Adrenal gland (tissue), 12 donors: ENCODE results near the gene OGA. TPM values are rescaled to one million over a fixed set of nuclear protein-coding genes. Genes with fewer than 3 reads are reported as not detected.

Experiments used
- DNase-seq, 7 donors: peaks; one replicate each; pipeline ENCODE4 v3.0.0-alpha.2; 2019 to 2020
- H3K27ac ChIP-seq, 5 donors: fragments of 200-600 bp; sonication (generic) in 4 of 5; 1 replicate in 3 of 5; 2 replicates in 2 of 5; pipeline versions ENCODE4 v1.5.1 to v1.8.0; 2016 to 2020; ENCODE audit warnings: mild to moderate bottlenecking in 1 of 5
- H3K27me3 ChIP-seq: fragments of 200-600 bp; 2 replicates; pipeline ENCODE4 v1.8.0; 2021
- H3K36me3 ChIP-seq, 2 donors: fragments of 200-600 bp; replicated peaks in 1 of 2; 1 replicate in 1 of 2; 2 replicates in 1 of 2; pipeline versions ENCODE4 v1.5.1 to v1.8.0; 2018 to 2022
- H3K4me1 ChIP-seq, 2 donors: fragments of 200-600 bp; replicated peaks in 1 of 2; 1 replicate in 1 of 2; 2 replicates in 1 of 2; pipeline versions ENCODE4 v1.5.1 to v1.8.0; 2018 to 2021
- H3K4me3 ChIP-seq, 4 donors: fragments of 200-600 bp; sonication (generic) in 3 of 4; one replicate each; pipeline ENCODE4 v1.5.1; 2016 to 2018
- H3K9me3 ChIP-seq, 3 donors: fragments of 200-600 bp; sonication (generic) in 1 of 3; replicated peaks in 1 of 3; 1 replicate in 2 of 3; 2 replicates in 1 of 3; pipeline versions ENCODE4 v1.5.1 to v1.8.0; 2016 to 2021
- CTCF ChIP-seq, 6 experiments: fragments of 450-650 bp in 4 of 6; fragments of 200-600 bp in 2 of 6; sonication (generic) in 1 of 6; IDR thresholded peaks; 1 replicate in 5 of 6; 2 replicates in 1 of 6; pipeline versions ENCODE4 v1.5.1 to v1.8.0; 2016 to 2021; ENCODE audit warnings: antibody characterized with exemption in 6 of 6, mild to moderate bottlenecking in 2 of 6, moderate library complexity in 1 of 6
- POLR2A ChIP-seq, 2 donors: fragments of 450-650 bp; IDR thresholded peaks; one replicate each; pipeline ENCODE4 v1.6.1; 2017; ENCODE audit warnings: antibody characterized with exemption in 2 of 2, mild to moderate bottlenecking in 2 of 2, moderate library complexity in 1 of 2
- WGBS, 4 donors: extraction: QIAGEN DNeasy Blood & Tissue Kit in 2 of 4; methylation state at CpG; one replicate each; pipeline versions ENCODE4 v1.1.5 to v1.1.7; 2013 to 2017; 5-methylcytosine and 5-hydroxymethylcytosine counted together
- intact Hi-C, 2 donors: fragments of 100-400 bp; cut with DNase I; formaldehyde crosslinking; loops; one replicate each; pipeline versions ENCODE4 v1.14.1 to v1.15.0; 2022 to 2023
- polyA plus RNA-seq, 3 donors: library from polyadenylated mRNA; stranded (reverse); fragments of 200-250 nt in 2 of 3; fragments of 350-450 nt in 1 of 3; fragmentation: Illumina TruSeq in 1 of 3; extraction: RNeasy Lipid Tissue Mini Kit (QIAGEN cat#74804) in 1 of 3; gene quantifications; one replicate each; pipeline ENCODE4 v1.2.3, GENCODE V29; 2013 to 2014
- total RNA-seq, 9 donors: library from RNA; depleted of rRNA in 4 of 9; stranded (reverse); fragments of >200 nt in 4 of 9; fragments of 120-200 nt in 1 of 9; fragmentation: NEBNext Ultra II Directional in 1 of 9; extraction: Animal tissue kit (Norgen Biotek cat#: 25700) in 1 of 9; gene quantifications; one replicate each; pipeline versions ENCODE4 v1.1.0 to v1.2.4, GENCODE V29; 2013 to 2023
- donor health status: healthy with polysubstance abuse.
- donor health status: Bipolar disorder and iron deficiency.
- donor health status: DM: yes; HTN: yes; CAD: no.
- donor health status: DM: no; HTN: no; CAD: no.
- donor health status: DM: no; HTN: no; CAD: no.
- donor health status: DM: yes; HTN: yes; CAD: no.

The OGA gene
- total and polyA plus RNA-seq, 12 donors: 32.8 to 119 (median 72.0) TPM

DNA sequence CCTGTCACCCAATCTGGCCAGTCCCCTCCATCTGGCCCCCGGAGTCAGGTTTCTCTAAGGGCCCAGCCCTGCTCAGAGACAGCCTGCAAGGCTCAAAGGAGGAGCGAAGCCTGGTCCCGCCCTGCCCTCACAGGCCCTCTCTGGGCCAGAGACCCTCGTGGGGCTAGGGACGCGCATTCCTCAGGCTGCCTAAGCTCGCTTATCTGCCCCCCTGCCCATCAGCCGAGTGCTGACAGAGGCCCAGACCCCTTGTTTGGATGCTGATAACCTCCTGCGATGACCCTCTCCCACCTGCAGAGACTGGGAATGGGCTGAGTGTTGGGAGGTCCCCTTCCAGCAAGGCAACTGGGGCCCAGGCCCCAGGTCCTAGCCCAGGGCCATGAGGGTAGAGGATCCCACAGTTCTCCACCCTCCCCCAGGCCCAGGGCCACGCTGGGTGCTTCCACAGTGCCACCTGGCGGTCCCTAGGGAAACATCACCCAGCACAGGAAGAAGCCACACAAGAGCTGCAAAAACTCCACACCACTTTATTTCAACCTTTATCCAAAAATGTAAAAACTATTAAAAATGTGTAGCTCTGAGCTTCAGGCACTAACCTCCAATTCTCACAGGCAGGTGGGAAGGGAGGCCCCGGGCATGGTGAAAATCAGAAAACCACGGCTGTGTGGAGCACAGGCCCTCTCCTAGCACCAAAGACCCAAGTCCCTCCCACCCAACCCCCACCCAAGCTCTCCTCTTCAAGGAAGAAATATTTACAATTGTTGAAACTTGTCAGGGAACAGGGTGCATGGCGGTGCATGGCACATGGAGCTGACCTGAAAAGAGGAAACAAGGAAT is 37.2 kb downstream of the OGA start:
- H3K27me3 ChIP-seq: peaks cover 18% of the 10 kb centered on the region
- H3K36me3 ChIP-seq: peaks cover 0 to 11% of the 10 kb centered on the region in 2 donors
- intact Hi-C loops: loop anchor here (2.0 to 5.0 kb wide), 2 partner anchors 178 to 179 kb away; no protein-coding TSS in a partner anchor
- DNase-seq: peak; percentile 53 to 82 (median 65)
- TF ChIP-seq POLR2A (IDR thresholded peaks at IDR 0.05) (no peak), CTCF (IDR thresholded peaks at IDR 0.05) (peak; percentile 76 to 90 (median 84))
- H3K9me3 ChIP-seq: no peaks in the 10 kb centered on the region
- H3K4me3 ChIP-seq: no peak overlapping the region
- 18 to 57% (median 55%) methylated on average over 5 to 14 of the region's 14 CpGs for WGBS, 4 donors
- H3K27ac ChIP-seq: no peak overlapping the region
- H3K4me1 ChIP-seq: peaks cover 23 to 38% of the 10 kb centered on the region in 2 donors

- peak in 1 of 6 experiments; percentile 18 for TF ChIP-seq CTCF (IDR thresholded peaks at IDR 0.05)
- no peak for TF ChIP-seq POLR2A (IDR thresholded peaks at IDR 0.05)
- intact Hi-C loops: loop anchor here (2.0 to 5.0 kb wide), 2 partner anchors 178 kb away; no protein-coding TSS in a partner anchor
- no peak for DNase-seq
Measured at GRCh38 chr10:101780187-101780817, 37.9 kb downstream of the OGA start.

GRCh38 chr10:101779544-101780186 is 38.6 kb downstream of the OGA start:
- intact Hi-C loops: loop anchor here (2.0 to 5.0 kb wide), 3 partner anchors 177 to 567 kb away; no protein-coding TSS in a partner anchor
- no peak overlapping the region for H3K27ac ChIP-seq
- H3K4me3 ChIP-seq: peak overlapping the region in 2 of 4 donors; percentile 9 to 42
- DNase-seq: peak; percentile 65 to 87 (median 83)
- no peaks in the 10 kb centered on the region for H3K9me3 ChIP-seq
- 1 to 5% (median 3%) methylated on average over 12 to 51 of the region's 51 CpGs for WGBS, 4 donors
- no peaks in the 10 kb centered on the region for H3K36me3 ChIP-seq
- peaks cover 30% of the 10 kb centered on the region for H3K27me3 ChIP-seq
- peaks cover 29 to 42% of the 10 kb centered on the region in 2 donors for H3K4me1 ChIP-seq
- TF ChIP-seq CTCF (IDR thresholded peaks at IDR 0.05): peak; percentile 55 to 90 (median 80)
- no peak for TF ChIP-seq POLR2A (IDR thresholded peaks at IDR 0.05)

More at GRCh38 chr10:101780187-101780817, 37.9 kb downstream of the OGA start:
- WGBS, 4 donors: 14 to 25% (median 18%) methylated on average over 7 to 17 of the region's 17 CpGs
- peaks cover 28 to 41% of the 10 kb centered on the region in 2 donors for H3K4me1 ChIP-seq
- H3K27me3 ChIP-seq: peaks cover 24% of the 10 kb centered on the region
- H3K27ac ChIP-seq: no peak overlapping the region
- peaks cover 0 to 4% of the 10 kb centered on the region in 2 donors for H3K36me3 ChIP-seq
- no peaks in the 10 kb centered on the region for H3K9me3 ChIP-seq
- peak overlapping the region in 1 of 4 donors; percentile 42 for H3K4me3 ChIP-seq
